ENCODE data around the gene TMA16. TPM values are rescaled to one million over a fixed set of nuclear protein-coding genes. Genes with fewer than 3 reads are reported as not detected.

Gene TMA16
- total and polyA plus RNA-seq, 2 of the 13 experiments (the other 11 are each of a cell fraction or from before 2014, with no cell fraction given): 8.1 to 52.5 TPM

- CTCF ChIA-PET (ENCODE audit: low intra/inter-chr PET ratio, low total read pairs): no interaction called here
- peak; percentile 98 for ATAC-seq
- TF ChIP-seq PAXIP1 (CRISPR knock-in tag; conservative IDR thresholded peaks at IDR 0.05): peak; percentile 59
- TF ChIP-seq HNF4A (CRISPR knock-in tag; IDR thresholded peaks at IDR 0.05): peak; percentile 61
- no peak for TF ChIP-seq SOX6 (IDR thresholded peaks at IDR 0.05)
- TF ChIP-seq SOX6 (CRISPR knock-in tag; IDR thresholded peaks at IDR 0.05): peak; percentile 61
- TF ChIP-seq RBAK (CRISPR knock-in tag; IDR thresholded peaks at IDR 0.05): no peak
- TF ChIP-seq ZBTB44 (CRISPR knock-in tag; IDR thresholded peaks at IDR 0.05): no peak
- TF ChIP-seq ZNF451 (CRISPR knock-in tag; IDR thresholded peaks at IDR 0.05): no peak
- TF ChIP-seq ZNF749 (CRISPR knock-in tag; IDR thresholded peaks at IDR 0.05; ENCODE audit: borderline replicate concordance): no peak
- peak; percentile 44 for TF ChIP-seq ASH2L (IDR thresholded peaks at IDR 0.05; ENCODE audit: insufficient read length, low read depth, low read length)
- no peak for TF ChIP-seq RERE (CRISPR knock-in tag; IDR thresholded peaks at IDR 0.05; ENCODE audit: low read depth)
- no peak for TF ChIP-seq ZFP36L2 (CRISPR knock-in tag; IDR thresholded peaks at IDR 0.05)
- TF ChIP-seq ZNF691 (CRISPR knock-in tag; IDR thresholded peaks at IDR 0.05; ENCODE audit: borderline replicate concordance, low read depth): no peak
Measured at GRCh38 chr4:163566257-163566796, 71.8 kb downstream of the TMA16 start.

More at GRCh38 chr4:163566257-163566796, 71.8 kb downstream of the TMA16 start:
- peak overlapping the region; percentile 32; the same call in 1 of the 2 replicates for H3K4me2 ChIP-seq (ENCODE audit: low read depth, low read length)
- H3K4me1 ChIP-seq (ENCODE audit: insufficient read depth, low read length): peaks cover 18% of the 10 kb centered on the region
- FAIRE-seq (peak; percentile 34), DNase-seq (ENCODE audit: low spot score) (peak; percentile 58)
- 0% methylated on average over 4 of the region's 4 CpGs for WGBS (ENCODE audit: low lambda C conversion rate)
- no peaks in the 10 kb centered on the region for H3K36me3 ChIP-seq (replicated peaks in 1 of 2; ENCODE audit: control insufficient read depth in 1 of 2, insufficient read depth in 2 of 2, low read length in 2 of 2)
- H3K27ac ChIP-seq (ENCODE audit: extremely low read length, insufficient read depth, low read length): no peak overlapping the region
- POLR2A ChIA-PET: no interaction called here
- no peak overlapping the region for H2AFZ ChIP-seq (ENCODE audit: low read length)
- H3K4me3 ChIP-seq (replicated peaks in 1 of 3; ENCODE audit: insufficient read depth in 1 of 3, low read depth in 2 of 3, low read length in 3 of 3): no peak overlapping the region
- in situ Hi-C loops (cut with HindIII; ENCODE audit: extremely low pct_ligation_motif_present, low pct_unique_long_range_greater_than_20kb) (loop anchor here (25.0 kb wide), 1 partner anchor 1171 kb away; no protein-coding TSS in a partner anchor), intact Hi-C loops (cut with micrococcal nuclease; ENCODE audit: unreplicated experiment) (no loop called here)
- no peak overlapping the region for H3K9ac ChIP-seq (ENCODE audit: insufficient read depth, low read depth, low read length)
- H3K27me3 ChIP-seq (ENCODE audit: control insufficient read depth in 1 of 2, insufficient read depth in 2 of 2, low read length in 2 of 2): no peaks in the 10 kb centered on the region
- no peaks in the 10 kb centered on the region for H3K9me3 ChIP-seq (ENCODE audit: low read length)
- BruUV-seq (replicated peaks): no TSS peak
- no peaks in the 10 kb centered on the region for H4K20me1 ChIP-seq (ENCODE audit: insufficient read depth, low read length)
- H3K79me2 ChIP-seq (ENCODE audit: insufficient read depth, low read length): no peaks in the 10 kb centered on the region

All from HepG2 (cell line).